GM19240 (cell line): ENCODE results near the gene MED25.

ENCODE experiments used
- DNase-seq: peaks from one replicate; pipeline ENCODE4 v3.0.0; 2011; ENCODE audit warnings: low spot score; ENCODE audit not compliant: insufficient read length

MED25 gene

DNA sequence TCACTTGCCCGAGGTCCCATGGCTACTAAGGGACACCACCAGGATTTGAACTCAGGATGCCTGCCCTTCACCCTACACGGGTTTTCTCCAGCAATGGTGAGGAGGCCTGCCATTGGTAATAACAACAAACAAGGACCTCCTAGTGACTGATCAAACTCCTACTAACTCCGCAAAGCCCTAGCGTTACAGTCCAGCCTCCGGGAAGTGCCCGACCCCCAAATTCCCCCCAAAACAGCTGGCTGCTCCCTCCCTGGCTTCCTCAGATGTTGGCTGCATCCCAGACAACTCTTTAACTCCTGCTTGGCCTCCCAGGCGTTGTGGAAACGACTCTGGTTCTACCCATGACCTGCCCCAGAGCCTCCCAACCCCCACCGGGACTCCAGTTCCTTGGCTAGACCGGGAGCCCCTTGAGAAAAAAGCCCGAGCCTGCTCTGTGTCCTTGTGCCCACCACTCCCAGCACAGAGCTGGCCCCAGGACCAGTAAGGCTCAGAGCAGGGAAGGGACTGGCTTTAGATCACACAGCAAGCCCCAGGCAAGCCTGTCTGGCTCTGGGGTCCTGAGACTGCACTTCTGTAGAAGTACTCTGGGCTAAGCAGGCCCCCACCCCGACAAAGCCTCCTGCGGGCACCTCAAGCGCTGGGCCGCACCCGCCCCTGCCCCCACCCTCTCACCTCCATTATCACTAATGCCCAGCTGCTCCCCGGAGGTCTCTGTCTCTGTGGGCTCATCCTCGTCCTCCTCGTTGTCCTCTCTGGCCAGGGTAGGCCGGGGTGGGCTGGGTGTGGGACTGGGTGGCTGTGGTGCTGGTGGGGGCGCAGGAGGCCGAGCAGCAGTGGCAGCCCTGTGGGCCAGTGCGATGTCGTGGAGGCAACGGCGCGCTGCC lies 54.4 kb downstream of the MED25 start:
- DNase-seq, result no peak

DNA sequence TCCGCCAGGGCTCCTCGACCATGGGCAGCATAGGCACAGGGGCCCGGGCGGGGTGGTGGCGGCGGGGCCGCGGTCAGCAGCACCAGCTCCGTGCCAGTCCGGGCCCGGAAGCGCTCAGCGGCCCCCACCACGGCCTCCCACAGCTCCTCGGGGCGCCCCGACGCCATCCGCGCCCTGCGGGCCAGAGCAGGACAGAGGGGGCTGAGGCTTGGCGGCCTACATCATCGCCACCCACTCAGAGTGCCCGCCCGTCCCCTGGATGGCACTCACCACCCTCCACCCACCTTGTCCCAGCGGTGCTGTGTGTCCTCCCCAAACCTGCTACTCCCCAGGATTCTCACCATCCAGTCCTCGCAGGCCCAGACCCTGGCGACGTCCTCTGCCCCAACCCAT lies 55.0 kb downstream of the MED25 start:
- no peak for DNase-seq

DNA sequence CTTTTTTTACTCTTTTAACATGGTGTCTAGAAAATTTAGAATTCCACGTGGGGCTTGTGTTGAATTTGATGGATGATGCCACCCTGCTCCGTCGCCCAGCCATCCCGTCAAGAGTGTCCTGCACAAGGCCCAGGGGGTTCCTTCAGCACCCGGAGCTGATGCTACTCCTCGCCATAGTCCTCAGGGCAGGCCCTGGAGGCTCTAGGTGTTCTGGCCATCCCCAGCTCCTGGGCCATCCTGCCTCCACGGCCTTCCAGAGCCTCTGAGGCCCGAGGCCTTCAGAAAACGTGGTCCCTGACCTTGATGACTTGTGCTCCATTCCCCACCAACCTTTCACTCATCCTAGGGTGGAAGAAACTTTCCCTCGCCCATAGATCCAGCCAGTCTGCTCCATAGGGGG lies 55.7 kb downstream of the MED25 start:
- DNase-seq, result no peak

DNA sequence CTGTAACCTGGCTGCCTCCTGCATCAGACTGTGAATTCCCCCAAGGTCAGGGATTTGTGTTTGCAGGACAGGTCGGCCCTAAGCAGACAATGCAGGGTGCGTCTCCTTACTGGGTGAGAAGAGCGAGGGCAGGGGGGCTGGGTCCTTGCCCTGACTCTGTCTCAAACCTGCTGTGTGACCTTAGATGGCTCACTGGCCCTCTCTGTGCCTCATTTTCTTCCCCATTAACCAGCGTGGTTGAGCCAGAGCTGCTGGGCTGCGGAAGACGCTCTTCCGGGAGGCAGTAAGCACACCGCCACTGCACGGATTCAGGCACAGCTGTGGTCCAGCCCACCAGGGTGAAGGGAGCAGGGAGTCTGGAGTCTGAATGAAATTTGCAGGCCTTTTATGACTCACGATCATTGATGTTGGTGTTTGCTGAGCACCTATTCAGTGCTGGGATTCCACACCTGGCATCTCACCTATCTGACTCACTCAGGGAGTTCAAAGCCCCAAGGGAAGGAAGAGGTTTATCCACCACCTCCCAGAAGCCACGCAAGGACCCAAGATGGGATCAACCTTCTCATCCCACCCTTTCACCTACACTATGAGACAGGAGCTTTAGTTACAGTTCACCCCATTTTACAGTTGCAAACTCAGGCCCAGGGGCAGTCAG lies 56.5 kb downstream of the MED25 start:
- no peak for DNase-seq

DNA sequence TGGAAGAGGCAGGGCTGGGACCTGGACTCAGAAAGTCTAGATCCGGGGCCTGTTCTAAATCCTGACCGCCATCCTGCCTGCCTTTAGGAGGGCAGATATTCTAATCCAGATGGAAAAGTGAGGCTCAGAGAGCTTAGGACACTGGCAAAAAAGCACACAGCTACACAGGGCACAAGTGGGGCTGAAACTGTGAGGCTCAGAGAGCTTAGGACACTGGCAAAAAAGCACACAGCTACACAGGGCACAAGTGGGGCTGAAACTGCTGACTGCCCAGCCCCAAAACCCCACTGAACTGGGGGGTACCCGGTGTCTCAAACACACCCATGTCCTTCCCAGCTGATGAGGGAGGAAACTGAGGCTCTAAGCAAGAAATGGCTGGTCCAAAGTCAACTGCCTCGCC lies 57.1 kb downstream of the MED25 start:
- no peak for DNase-seq

DNA sequence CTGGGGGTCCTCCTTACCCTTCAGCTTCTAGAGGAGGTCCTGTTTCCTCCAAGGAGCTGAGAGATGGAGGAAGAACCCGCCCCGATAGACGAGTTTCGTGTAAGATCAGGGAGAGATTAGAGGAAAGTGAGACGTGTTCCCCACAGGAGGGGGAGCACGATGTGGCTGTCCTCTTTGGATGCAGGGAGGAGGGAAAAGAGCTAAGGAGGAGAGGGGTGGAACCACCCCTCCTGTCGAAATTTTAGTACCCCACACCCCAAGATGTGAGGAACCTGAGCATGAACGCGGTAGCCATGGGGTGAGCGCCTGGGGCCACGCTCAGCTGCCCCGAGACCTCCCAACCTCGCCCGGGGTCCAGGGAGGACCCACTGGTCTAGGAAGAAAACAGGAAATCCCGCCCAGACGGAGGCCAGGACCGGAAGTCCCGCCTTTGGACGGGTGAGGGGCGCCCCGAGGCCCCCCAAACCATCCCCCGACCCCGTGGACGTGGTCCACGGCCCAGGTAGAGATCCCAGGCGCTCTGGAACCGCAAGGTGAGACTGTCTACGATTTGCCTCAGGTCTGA lies 57.9 kb downstream of the MED25 start:
- no peak for DNase-seq

DNA sequence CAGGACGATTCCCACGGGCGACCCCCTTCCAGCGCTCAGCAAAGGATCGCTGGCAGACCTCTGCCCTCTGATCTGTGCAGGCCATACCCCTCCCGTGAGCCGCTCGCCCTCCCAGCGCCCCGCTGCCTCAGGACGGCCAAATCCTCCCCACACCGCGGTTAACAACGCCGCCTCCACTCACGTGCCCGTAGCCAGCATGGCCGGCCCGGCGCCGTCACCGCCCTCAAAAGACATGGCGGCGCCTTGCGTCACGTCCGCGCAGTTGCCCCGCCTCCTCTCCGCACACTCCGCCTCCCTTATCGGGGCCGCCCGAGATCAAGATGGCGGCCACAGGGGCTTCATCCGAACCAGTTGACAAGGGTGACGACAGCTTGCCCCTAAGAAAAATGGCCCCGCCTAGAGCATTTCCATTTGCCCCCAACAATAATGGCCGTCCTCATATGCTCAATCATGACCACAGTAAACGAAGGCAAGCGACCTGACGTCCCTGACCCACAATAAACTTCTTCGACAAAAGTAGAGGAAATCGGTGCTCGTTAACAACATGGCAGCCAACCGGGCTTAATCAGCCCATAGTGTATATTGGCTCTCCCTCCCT lies 58.4 kb downstream of the MED25 start:
- DNase-seq, result peak; percentile 61

DNA sequence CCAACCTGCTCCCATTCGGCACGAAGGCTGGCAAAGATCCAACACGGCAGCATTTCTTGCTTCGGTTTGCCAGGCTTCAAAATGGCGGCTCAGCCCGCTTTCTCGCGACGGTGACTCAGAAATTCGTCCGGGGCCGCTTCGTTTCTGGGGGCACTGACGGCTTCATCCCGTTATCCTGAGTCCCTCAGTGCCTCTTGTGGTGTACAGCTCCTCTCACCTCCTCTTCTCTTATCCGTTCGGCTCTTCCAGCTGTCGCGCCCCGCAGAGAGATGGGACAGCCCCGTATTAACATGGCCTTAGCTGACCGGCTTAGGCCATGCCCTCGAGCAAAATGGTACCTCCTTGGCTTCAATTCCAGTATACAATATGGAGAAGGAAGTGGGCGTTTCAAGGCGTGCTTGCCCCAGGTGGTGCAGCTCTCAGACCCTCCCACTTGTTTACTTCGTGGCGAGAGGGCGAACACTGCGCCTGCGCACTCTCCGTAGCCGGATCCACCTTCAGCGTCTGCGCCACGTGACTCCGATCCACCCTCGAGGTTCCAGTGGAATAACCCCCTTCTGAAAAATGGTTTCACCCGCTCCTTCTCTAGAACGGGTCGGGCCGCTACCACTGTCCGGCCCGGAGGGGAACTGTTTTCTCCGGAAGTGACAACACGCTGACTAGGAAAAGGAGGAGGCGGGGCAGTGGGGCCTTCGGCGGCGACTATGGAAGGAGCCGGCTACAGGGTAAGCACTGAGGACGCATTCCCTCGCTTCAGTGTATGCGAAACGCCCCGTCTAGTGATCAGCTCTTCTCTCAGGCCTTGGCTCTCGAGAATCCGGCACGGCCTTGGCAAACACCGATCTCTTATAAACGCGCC lies 59.2 kb downstream of the MED25 start, which contains the start of the genes AKT1S1 and TBC1D17:
Gene AKT1S1, minus strand, starts transcription at position 336 of the 859 bp plus-strand sequence. CDS start 4,060 bp downstream, outside the sequence.
Gene TBC1D17, plus strand, starts transcription at position 683 of the 859 bp plus-strand sequence. Its CDS starts 22 bp downstream, at position 705.
- peak; percentile 99 for DNase-seq

DNA sequence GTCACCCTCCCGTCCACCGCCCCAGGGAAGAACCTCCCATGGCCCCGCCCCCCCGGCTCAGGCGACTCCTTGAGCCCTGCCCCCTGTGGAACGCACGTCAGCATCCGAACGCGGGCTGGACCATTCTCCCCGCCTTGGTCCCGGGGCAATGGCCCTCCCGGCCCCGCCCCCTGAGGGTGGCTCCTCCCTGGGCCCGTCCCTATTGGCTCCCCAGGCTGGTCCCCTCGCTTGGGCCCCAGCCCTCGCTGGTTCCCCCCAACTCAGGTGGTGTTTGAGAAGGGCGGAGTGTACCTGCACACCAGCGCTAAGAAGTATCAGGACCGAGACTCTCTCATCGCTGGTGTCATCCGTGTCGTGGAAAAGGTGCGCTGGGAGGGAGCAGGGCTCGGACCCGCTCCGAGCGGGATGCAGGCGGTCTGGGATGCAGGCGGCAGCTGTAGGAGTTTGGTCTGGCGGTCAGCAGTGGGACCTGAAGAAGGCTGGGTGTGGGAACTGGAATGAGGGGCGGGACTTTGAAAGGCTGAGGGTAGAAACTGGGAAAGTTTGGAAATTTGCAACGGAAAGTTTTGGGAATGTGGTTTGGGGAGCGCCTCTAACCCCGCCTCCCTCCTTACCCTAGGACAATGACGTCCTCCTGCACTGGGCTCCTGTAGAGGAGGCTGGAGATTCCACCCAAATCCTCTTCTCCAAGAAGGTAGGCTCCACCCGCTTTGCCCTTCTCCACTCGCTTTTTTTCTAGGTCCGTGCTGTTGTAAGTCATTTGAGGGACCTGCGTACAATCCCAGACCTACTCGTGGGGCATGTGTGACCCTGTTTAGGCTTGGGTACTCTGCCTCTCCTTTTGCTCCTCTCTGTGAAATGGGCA lies 60.0 kb downstream of the MED25 start:
- DNase-seq, result peak; percentile 99

DNA sequence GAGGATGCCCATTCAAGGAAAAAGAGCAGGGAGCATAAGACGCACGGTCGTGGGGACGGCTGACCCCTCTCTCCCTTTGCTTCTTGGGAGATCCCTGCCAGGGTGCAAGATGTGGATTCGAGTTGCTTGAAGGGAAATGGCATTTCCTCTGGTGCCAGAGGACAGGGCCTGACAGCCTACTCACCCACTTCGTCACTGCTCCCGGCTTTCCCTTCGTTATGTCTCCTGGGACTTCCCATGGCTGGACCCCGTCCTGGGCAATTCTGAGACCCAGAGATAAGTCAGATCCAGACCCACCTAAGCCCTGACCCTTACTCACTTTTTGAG lies 60.6 kb downstream of the MED25 start:
- DNase-seq, result no peak

DNA sequence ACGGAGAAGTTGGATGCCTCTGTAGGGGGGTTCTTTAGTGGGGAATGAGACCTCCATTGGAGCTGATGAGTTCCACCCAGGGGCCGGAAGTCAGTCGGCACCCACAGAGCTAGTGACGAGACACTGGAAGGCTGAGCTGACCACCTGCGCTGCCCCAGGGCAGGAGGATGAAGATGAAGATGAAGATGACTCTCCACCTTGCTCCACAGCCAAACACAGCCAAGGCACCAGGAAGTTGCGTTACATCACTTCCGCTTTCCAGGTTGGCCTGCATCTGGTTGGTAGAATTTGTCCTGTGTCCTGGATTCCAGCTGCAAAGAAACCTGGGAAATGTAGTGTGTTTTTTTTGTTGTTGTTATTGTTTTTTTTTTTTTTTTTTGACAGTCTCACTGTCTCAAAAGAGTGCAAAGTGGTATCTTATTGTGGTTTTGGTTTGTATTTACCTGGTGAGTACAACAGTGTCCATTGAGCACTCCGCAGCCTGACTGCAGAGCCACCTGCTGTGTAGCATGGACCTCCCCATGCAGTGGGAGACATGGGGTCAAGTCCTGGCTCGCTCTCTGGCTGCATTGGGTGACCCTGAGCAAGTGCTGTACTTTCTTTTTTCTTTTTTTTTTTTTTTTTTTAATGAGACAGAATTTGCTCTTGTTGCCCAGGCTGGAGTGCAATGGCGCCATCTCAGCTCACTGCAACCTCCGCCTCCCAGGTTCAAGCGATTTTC lies 61.3 kb downstream of the MED25 start:
- DNase-seq, result no peak

DNA sequence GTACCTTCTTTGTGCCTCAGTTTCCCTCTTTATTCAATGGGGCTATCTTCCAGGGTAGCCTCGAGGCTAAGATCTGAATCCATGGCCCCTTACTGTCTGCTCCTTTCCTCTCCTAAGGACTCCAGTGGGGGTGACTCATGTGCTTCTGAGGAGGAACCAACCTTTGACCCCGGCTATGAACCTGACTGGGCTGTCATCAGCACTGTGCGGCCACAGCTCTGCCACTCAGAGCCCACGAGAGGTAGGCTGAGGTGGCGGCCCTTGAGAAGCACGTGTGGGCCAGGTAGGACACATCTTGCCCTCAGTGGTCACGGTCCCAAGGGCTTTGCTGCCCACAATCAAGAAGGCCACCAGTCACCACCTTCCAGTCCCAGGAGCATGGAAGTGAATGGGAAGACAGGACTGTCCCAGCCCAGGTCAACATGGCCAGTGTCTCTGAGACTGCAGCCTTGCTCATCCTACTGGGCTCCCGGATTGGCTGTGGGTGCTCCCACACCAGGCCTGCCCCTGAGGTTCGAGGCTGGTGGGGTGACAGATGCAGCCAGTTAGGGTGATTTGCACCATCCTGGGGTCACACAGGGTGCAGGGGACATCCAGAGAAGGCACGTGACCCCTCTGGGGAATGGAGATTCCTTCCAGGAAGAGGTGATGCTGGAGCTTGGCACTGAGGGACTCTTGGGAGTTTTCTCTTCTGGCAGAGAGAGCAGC lies 62.2 kb downstream of the MED25 start:
- no peak for DNase-seq

DNA sequence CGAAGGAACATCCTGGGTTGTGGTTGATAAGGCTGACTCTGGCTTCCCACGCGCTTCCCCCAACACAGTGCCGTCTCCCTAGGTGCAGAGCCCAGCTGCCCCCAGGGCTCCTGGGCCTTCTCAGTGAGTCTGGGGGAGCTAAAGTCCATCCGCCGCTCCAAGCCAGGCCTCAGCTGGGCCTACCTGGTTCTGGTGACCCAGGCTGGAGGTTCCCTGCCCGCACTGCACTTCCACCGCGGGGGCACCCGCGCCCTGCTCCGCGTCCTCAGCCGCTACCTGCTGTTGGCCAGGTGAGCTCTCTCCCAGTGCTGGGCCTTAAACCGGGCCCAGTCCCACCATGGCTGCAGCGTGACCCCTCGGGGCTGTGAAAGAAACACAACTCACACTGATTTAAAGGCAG lies 63.1 kb downstream of the MED25 start:
- DNase-seq, result no peak

DNA sequence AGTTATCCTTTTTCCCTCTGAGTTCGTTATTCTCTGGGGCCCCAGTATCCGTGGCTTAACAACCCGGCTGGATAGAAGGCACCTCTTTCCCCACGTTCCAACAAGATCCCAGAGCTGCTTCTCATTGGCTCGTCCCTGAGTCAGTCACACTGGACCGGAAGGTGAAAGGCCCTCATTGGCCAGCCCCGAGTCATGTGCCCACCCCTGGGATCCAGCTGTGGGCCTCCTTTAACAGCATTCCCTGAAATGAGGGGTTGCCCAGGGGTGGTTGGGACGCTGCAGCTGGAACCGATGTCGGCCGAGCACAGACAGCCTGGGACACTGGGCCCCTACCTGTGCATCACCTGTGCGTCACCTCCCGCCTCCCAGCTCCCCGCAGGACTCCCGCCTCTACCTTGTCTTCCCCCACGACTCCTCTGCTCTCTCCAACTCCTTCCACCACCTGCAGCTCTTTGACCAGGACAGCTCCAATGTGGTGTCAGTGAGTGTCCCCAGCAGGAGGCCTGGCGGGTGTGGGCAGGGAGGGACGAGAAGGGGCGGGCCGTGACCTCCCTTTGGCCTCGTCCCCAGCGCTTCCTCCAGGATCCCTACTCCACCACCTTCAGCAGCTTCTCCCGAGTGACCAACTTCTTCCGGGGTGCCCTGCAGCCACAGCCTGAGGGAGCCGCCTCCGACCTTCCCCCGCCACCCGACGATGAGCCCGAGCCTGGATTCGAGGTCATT lies 63.7 kb downstream of the MED25 start:
- no peak for DNase-seq

DNA sequence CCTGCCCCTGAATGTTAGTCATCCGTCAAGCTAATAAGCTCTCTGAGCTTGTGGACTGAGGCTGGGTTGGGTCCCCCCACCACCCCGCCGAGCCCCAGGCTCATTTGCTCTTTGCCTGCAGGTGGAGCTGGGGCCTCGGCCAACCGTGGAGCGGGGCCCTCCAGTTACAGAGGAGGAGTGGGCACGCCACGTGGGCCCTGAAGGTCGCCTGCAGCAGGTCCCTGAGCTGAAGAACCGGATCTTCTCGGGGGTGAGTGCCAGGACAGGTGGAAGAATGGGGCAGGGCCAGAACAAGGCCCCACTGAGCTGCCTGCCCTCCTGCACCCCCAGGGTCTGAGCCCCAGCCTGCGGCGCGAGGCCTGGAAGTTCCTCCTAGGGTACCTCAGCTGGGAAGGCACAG lies 64.6 kb downstream of the MED25 start:
- no peak for DNase-seq

DNA sequence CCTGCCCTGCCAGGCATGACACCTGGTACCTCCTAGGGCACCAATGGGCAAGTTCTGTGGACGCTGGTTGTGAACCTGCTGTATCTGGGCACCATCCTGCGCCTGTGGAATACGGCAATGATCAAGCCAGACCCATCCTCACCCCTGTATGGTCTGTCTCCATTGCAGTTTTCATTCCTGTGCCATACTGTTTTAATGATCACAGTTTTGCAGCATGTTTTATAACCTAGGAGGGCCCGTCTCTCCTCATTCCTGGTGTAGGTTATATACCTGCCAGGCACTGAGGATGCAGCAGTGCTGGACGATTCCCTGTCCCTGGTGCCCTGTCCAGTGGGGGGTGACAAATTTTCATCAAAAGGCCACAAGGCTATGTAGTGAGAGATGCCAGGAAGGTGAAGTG lies 65.0 kb downstream of the MED25 start:
- DNase-seq, result no peak

DNA sequence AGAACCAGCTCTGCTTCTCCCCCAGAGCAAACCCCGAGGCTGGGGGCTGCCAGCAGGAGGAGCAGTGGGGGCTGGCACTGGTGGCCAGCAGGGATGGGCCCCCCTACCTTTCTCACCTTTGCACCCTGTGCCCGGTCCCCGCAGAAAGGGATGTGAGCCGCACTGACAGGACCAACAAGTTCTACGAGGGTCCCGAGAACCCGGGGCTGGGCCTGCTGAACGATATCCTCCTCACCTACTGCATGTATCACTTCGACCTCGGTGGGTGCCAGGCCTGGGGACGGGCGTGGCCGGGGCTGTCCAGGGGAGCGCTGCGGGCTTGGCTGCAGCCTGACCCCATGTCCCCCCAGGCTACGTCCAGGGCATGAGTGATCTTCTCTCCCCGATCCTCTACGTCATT lies 66.0 kb downstream of the MED25 start:
- no peak for DNase-seq

DNA sequence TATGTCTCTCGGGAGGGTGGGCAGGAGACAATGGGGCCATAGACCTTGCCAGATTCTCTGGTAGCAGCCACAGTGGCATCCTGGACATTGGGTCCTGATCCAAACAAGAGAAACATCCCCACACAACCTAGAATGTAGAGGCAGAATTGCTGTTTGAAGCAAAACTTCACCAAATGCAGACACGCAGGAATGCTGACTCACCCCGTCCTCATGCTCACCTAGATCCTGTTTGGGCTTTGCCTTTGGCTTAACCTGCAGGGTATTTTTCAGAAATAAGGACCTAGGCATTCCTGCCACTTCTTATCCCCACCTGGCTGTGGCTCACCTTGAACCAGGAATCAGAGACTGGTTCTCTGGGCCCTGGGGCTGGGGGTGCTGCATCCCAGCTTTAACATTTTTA lies 66.7 kb downstream of the MED25 start:
- no peak for DNase-seq
